Chondrocyte (in vitro differentiated cells): Measurements from ENCODE around the gene MTARC2. TPM values are rescaled to one million over a fixed set of nuclear protein-coding genes. Genes with fewer than 3 reads are reported as not detected.

Experiments used
- DNase-seq: peaks from one replicate; pipeline ENCODE4 v3.0.0; 2021; ENCODE audit warnings: mixed read lengths, low spot score
- H3K27ac Mint-ChIP-seq: one replicate; pipeline ENCODE4 v1.8.0; 2021; ENCODE audit warnings: mild to moderate bottlenecking, moderate library complexity, mixed read lengths; ENCODE audit not compliant: unreplicated experiment
- H3K27me3 Mint-ChIP-seq: 2 replicates; pipeline ENCODE4 v1.8.0; 2021; ENCODE audit warnings: low read depth, mixed read lengths
- H3K36me3 Mint-ChIP-seq: 2 replicates; pipeline ENCODE4 v1.8.0; 2021; ENCODE audit warnings: low read depth, mixed read lengths
- H3K4me1 Mint-ChIP-seq: 2 replicates; pipeline ENCODE4 v1.8.0; 2021; ENCODE audit warnings: low read depth, mild to moderate bottlenecking, mixed read lengths
- H3K4me3 Mint-ChIP-seq: one replicate; pipeline ENCODE4 v1.8.0; 2021; ENCODE audit warnings: mild to moderate bottlenecking, moderate library complexity, mixed read lengths; ENCODE audit not compliant: unreplicated experiment
- H3K9me3 Mint-ChIP-seq: 2 replicates; pipeline ENCODE4 v1.8.0; 2021; ENCODE audit warnings: low read depth, mixed read lengths
- total RNA-seq: library from RNA; stranded (reverse); gene quantifications from 3 replicates; pipeline ENCODE4 v1.2.1, GENCODE V29; 2021
- TF ChIP-seq, protein P1 (sequence below): fragments of 200-600 bp; sonication (generic); IDR thresholded peaks from 2 replicates; pipeline ENCODE4 v1.5.0; 2021; ENCODE audit warnings: antibody characterized with exemption, mild to moderate bottlenecking, moderate library complexity

Gene MTARC2
- total RNA-seq, 1 donor from 2014 or later: 19.5 TPM

DNA sequence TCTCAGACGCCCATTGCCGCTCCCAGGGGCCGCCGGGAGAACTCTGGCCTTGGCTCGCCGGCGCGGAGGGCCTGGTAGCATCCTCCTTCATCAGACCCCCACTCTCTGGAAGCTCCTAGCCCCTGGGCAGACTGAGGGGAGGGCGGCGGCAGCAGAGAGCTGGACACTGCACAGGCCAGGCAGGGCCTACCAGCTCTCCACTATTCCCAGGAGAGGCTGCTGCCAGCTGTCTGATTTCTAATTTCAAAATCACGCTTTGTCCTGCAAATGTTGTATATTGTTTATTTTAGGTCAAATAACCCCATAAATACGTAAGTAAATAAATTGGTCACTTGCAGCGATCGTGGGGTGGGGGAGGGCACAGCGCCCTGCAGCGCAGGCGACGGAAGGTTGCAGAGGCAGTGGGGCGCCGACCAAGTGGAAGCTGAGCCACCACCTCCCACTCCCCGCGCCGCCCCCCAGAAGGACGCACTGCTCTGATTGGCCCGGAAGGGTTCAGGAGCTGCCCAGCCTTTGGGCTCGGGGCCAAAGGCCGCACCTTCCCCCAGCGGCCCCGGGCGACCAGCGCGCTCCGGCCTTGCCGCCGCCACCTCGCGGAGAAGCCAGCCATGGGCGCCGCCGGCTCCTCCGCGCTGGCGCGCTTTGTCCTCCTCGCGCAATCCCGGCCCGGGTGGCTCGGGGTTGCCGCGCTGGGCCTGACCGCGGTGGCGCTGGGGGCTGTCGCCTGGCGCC lies 38.4 kb downstream of the MTARC2 start, which contains the start of gene MTARC1:
TSS of gene MTARC1 (plus strand) at position 577 of the 732 bp plus-strand sequence. CDS start at position 609, 32 bp downstream.
- no peak for DNase-seq
- Mint-ChIP-seq H3K27me3 (no peaks in the 10 kb centered on the region), H3K9me3 (no peaks in the 10 kb centered on the region), H3K4me1 (peaks cover 17% of the 10 kb centered on the region), H3K27ac (no peak within 1 kb of the TSS), H3K36me3 (peaks cover 10% of the 10 kb centered on the region), H3K4me3 (peak within 1 kb of the TSS; percentile 74)
- TF ChIP-seq, protein P1, sequence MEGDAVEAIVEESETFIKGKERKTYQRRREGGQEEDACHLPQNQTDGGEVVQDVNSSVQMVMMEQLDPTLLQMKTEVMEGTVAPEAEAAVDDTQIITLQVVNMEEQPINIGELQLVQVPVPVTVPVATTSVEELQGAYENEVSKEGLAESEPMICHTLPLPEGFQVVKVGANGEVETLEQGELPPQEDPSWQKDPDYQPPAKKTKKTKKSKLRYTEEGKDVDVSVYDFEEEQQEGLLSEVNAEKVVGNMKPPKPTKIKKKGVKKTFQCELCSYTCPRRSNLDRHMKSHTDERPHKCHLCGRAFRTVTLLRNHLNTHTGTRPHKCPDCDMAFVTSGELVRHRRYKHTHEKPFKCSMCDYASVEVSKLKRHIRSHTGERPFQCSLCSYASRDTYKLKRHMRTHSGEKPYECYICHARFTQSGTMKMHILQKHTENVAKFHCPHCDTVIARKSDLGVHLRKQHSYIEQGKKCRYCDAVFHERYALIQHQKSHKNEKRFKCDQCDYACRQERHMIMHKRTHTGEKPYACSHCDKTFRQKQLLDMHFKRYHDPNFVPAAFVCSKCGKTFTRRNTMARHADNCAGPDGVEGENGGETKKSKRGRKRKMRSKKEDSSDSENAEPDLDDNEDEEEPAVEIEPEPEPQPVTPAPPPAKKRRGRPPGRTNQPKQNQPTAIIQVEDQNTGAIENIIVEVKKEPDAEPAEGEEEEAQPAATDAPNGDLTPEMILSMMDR: peak; percentile 64

DNA sequence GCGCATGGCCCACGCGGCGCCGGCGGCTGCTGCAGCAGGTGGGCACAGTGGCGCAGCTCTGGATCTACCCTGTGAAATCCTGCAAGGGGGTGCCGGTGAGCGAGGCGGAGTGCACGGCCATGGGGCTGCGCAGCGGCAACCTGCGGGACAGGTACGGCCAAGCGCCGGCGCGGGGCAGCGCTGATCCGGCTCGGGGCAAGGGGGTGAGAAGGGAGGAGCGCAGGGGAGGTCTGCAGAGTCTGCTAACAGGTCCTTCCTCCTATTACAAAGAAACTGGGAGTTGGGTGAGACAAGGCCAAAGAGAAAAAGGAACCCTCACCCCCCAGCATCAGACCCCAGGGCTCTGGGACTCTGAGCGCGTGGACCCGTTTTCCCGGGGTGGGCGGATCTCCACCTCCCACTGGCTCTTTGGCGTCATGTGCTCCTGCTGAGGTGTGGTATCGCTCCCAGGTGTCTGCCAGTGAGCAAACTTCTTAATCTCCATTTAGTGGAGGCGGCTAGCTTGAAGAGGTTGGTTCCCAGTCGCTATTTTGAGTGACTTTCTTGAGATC lies 39.0 kb downstream of the MTARC2 start:
- Mint-ChIP-seq H3K27ac (no peak overlapping the region), H3K4me1 (peaks cover 24% of the 10 kb centered on the region), H3K9me3 (no peaks in the 10 kb centered on the region), H3K36me3 (peaks cover 7% of the 10 kb centered on the region), H3K27me3 (no peaks in the 10 kb centered on the region), H3K4me3 (peak overlapping the region; percentile 74)
- no peak for DNase-seq
- TF ChIP-seq, protein P1: peak; percentile 23

DNA sequence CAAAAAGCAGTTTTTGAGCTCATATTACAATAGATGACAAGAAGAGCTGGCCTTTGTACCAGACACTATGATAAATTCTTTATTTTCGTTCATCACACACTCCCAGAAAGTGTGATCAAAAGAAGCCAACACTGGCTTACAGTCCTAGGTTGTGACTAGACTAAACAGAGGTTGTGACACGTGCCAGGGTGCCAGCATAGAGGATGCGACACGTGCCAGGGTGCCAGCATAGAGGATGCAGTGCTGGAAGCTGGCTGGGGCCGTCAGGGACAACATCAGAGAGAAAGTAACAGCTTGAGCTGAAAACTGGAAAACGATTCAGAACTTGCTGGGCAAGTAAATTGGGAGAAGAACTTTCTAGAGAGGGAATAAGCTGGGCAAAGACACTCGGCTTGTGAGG lies 40.8 kb downstream of the MTARC2 start:
- TF ChIP-seq, protein P1: no peak
- H3K4me3 Mint-ChIP-seq: no peak overlapping the region
- no peak overlapping the region for H3K27ac Mint-ChIP-seq
- no peaks in the 10 kb centered on the region for H3K27me3 Mint-ChIP-seq
- H3K9me3 Mint-ChIP-seq: no peaks in the 10 kb centered on the region
- H3K36me3 Mint-ChIP-seq: peaks cover 3% of the 10 kb centered on the region
- H3K4me1 Mint-ChIP-seq: peaks cover 25% of the 10 kb centered on the region
- DNase-seq: no peak

DNA sequence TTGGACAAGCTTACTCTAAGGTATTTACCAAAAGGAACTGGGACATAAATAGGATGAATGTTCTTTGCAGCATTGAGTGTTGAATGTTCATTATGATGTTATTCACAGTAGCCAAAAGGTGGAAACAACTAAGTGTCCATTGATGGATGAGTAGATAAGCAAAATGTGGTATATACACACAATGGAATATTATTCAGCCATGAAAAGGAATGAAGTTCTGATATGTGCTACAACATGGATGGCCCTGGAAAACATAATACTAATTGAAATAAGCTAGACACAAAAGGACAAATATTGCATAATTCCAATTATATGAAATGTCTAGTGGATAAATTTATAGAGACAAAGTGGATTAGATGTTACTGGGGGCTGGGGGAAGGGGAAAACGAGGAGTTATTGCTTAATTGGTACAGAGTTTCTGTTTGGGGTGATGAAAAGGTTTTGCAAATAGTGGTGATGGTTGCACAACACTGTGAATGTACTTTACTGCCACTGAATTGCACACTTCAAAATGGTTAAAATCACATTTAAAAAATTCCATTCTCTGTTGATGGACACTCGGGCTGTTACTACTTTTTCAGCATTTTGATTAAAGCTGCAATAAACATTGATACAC lies 41.5 kb downstream of the MTARC2 start:
- TF ChIP-seq, protein P1: no peak
- H3K4me3 Mint-ChIP-seq: no peak overlapping the region
- H3K27me3 Mint-ChIP-seq: no peaks in the 10 kb centered on the region
- H3K36me3 Mint-ChIP-seq: no peaks in the 10 kb centered on the region
- H3K9me3 Mint-ChIP-seq: no peaks in the 10 kb centered on the region
- H3K27ac Mint-ChIP-seq: no peak overlapping the region
- H3K4me1 Mint-ChIP-seq: peaks cover 25% of the 10 kb centered on the region
- DNase-seq: no peak

DNA sequence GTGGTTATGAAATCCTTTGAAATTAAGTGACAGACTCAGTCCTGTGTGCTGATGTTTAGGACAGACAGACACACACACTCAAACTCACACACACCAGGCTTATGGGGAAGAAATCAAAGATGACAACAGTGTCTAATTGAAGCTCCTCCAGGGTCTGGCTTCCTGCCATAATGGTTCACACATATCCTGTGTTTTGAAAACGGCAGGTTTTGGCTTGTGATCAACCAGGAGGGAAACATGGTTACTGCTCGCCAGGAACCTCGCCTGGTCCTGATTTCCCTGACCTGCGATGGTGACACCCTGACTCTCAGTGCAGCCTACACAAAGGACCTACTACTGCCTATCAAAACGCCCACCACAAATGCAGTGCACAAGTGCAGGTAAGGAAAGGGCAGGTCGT lies 43.2 kb downstream of the MTARC2 start:
- DNase-seq: no peak
- H3K4me3 Mint-ChIP-seq: no peak overlapping the region

More for the DNA sequence above, 43.2 kb downstream of the MTARC2 start:
- H3K9me3 Mint-ChIP-seq: no peaks in the 10 kb centered on the region
- H3K36me3 Mint-ChIP-seq: no peaks in the 10 kb centered on the region
- H3K4me1 Mint-ChIP-seq: peaks cover 20% of the 10 kb centered on the region
- no peak overlapping the region for H3K27ac Mint-ChIP-seq
- no peaks in the 10 kb centered on the region for H3K27me3 Mint-ChIP-seq
- TF ChIP-seq, protein P1: no peak
